Mesendoderm (in vitro differentiated cells): ENCODE results near the gene BCORL1.

Experiments
- DNase-seq: peaks from one replicate; pipeline ENCODE4 v3.0.0; 2013
- H2AK5ac ChIP-seq: 2 replicates; pipeline ENCODE4 v1.6.1; 2013; ENCODE audit warnings: low read length, inconsistent platforms
- H2BK120ac ChIP-seq: 2 replicates; pipeline ENCODE4 v1.6.1; 2013; ENCODE audit warnings: low read depth, mild to moderate bottlenecking, low read length, moderate library complexity, mixed read lengths
- H2BK15ac ChIP-seq: replicated peaks from 2 replicates; pipeline ENCODE4 v1.6.1; 2013; ENCODE audit warnings: low read depth, mild to moderate bottlenecking, moderate library complexity
- H2BK5ac ChIP-seq: 2 replicates; pipeline ENCODE4 v1.6.1; 2013; ENCODE audit warnings: low read length, inconsistent platforms
- H3K18ac ChIP-seq: 2 replicates; pipeline ENCODE4 v1.6.1; 2013; ENCODE audit warnings: mild to moderate bottlenecking, low read length, mixed read lengths
- H3K23ac ChIP-seq: one replicate; pipeline ENCODE4 v1.6.1; 2013; ENCODE audit warnings: low read length
- H3K27ac ChIP-seq: 2 replicates; pipeline ENCODE4 v1.5.1; 2013; ENCODE audit warnings: low read depth, mild to moderate bottlenecking, inconsistent platforms, low read length, moderate library complexity
- H3K27me3 ChIP-seq: 2 replicates; pipeline ENCODE4 v1.6.1; 2013; ENCODE audit warnings: low read length, control low read depth, mild to moderate bottlenecking, inconsistent platforms; ENCODE audit not compliant: insufficient read depth, poor library complexity
- H3K36me3 ChIP-seq: 2 replicates; pipeline ENCODE4 v1.6.1; 2013; ENCODE audit warnings: low read length, inconsistent platforms; ENCODE audit not compliant: control insufficient read depth, insufficient read depth
- H3K4ac ChIP-seq: one replicate; pipeline ENCODE4 v1.6.1; 2013; ENCODE audit warnings: low read depth, mild to moderate bottlenecking, low read length, moderate library complexity
- H3K4me1 ChIP-seq: 2 replicates; pipeline ENCODE4 v1.6.1; 2013; ENCODE audit warnings: low read depth, low read length, inconsistent platforms; ENCODE audit not compliant: control insufficient read depth
- H3K4me2 ChIP-seq: 2 replicates; pipeline ENCODE4 v1.6.1; 2013; ENCODE audit warnings: low read length
- H3K4me3 ChIP-seq: 2 replicates; pipeline ENCODE4 v1.5.1; 2013; ENCODE audit warnings: mild to moderate bottlenecking, low read length
- H3K56ac ChIP-seq: one replicate; pipeline ENCODE4 v1.6.1; 2013; ENCODE audit warnings: low read length
- H3K79me1 ChIP-seq: 2 replicates; pipeline ENCODE4 v1.6.1; 2013; ENCODE audit warnings: low read length, inconsistent platforms
- H3K79me2 ChIP-seq: 2 replicates; pipeline ENCODE4 v1.6.1; 2013; ENCODE audit warnings: mild to moderate bottlenecking, low read length; ENCODE audit not compliant: control insufficient read depth, insufficient read depth
- H3K9ac ChIP-seq: 2 replicates; pipeline ENCODE4 v1.6.1; 2013; ENCODE audit warnings: low read length, inconsistent platforms
- H4K5ac ChIP-seq: one replicate; pipeline ENCODE4 v1.6.1; 2013; ENCODE audit warnings: low read length
- H4K8ac ChIP-seq: one replicate; pipeline ENCODE4 v1.6.1; 2013; ENCODE audit warnings: low read depth, mild to moderate bottlenecking, control low read depth, low read length, moderate library complexity
- WGBS: extraction: QIAGEN DNeasy Blood & Tissue Kit; methylation state at CpG from one replicate; pipeline ENCODE4 v1.1.7; 2013; ENCODE audit warnings: low lambda C conversion rate, missing lambda C conversion rate; ENCODE audit not compliant: insufficient coverage; ENCODE audit errors: extremely low coverage; 5-methylcytosine and 5-hydroxymethylcytosine counted together

The BCORL1 gene

GRCh38 chrX:129953881-129954280 is 28.6 kb upstream of the BCORL1 start:
- Histone ChIP-seq H2BK15ac (no peak overlapping the region), H3K18ac (no peak overlapping the region), H3K79me1 (no peaks in the 10 kb centered on the region), H3K36me3 (no peaks in the 10 kb centered on the region), H3K4me2 (no peak overlapping the region), H3K56ac (no peak overlapping the region), H3K4me3 (no peak overlapping the region), H2AK5ac (no peak overlapping the region), H3K4ac (no peak overlapping the region), H4K8ac (no peak overlapping the region), H3K27ac (no peak overlapping the region), H3K23ac (no peak overlapping the region), H4K5ac (no peak overlapping the region), H2BK5ac (no peak overlapping the region), H2BK120ac (no peak overlapping the region), H3K79me2 (no peaks in the 10 kb centered on the region), H3K4me1 (no peaks in the 10 kb centered on the region), H3K9ac (no peak overlapping the region), H3K27me3 (peaks cover 8% of the 10 kb centered on the region)
- no CpG with 5 or more reads among the region's 4 CpGs for WGBS
- peak; percentile 68 for DNase-seq

GRCh38 chrX:129954804-129955203 is 27.6 kb upstream of the BCORL1 start:
- no CpG with 5 or more reads among the region's 3 CpGs for WGBS

GRCh38 chrX:129955682-129956081 is 26.8 kb upstream of the BCORL1 start:
- Histone ChIP-seq H2BK5ac (no peak overlapping the region), H3K18ac (no peak overlapping the region), H3K36me3 (no peaks in the 10 kb centered on the region), H4K5ac (no peak overlapping the region), H3K4me2 (no peak overlapping the region), H2BK120ac (no peak overlapping the region), H3K56ac (no peak overlapping the region), H3K4ac (no peak overlapping the region), H3K27ac (no peak overlapping the region), H3K4me3 (no peak overlapping the region), H3K79me1 (no peaks in the 10 kb centered on the region), H3K23ac (no peak overlapping the region), H2AK5ac (no peak overlapping the region), H3K9ac (no peak overlapping the region), H3K79me2 (no peaks in the 10 kb centered on the region), H2BK15ac (no peak overlapping the region), H4K8ac (no peak overlapping the region), H3K4me1 (no peaks in the 10 kb centered on the region), H3K27me3 (peaks cover 8% of the 10 kb centered on the region)
- DNase-seq, result no peak
- WGBS, result no CpG with 5 or more reads among the region's 3 CpGs

More at GRCh38 chrX:129954804-129955203, 27.6 kb upstream of the BCORL1 start:
- Histone ChIP-seq H3K18ac (no peak overlapping the region), H3K27me3 (peaks cover 8% of the 10 kb centered on the region), H3K4me1 (no peaks in the 10 kb centered on the region), H3K36me3 (no peaks in the 10 kb centered on the region), H3K4me2 (no peak overlapping the region), H2BK5ac (no peak overlapping the region), H2AK5ac (no peak overlapping the region), H3K56ac (no peak overlapping the region), H4K8ac (no peak overlapping the region), H3K79me2 (no peaks in the 10 kb centered on the region), H3K9ac (no peak overlapping the region), H3K4me3 (no peak overlapping the region), H2BK120ac (no peak overlapping the region), H3K23ac (no peak overlapping the region), H3K4ac (no peak overlapping the region), H2BK15ac (no peak overlapping the region), H3K27ac (no peak overlapping the region), H4K5ac (no peak overlapping the region), H3K79me1 (no peaks in the 10 kb centered on the region)
- DNase-seq, result no peak

GRCh38 chrX:129956145-129956544 is 26.3 kb upstream of the BCORL1 start:
- Histone ChIP-seq H3K36me3 (no peaks in the 10 kb centered on the region), H3K4ac (no peak overlapping the region), H2BK15ac (no peak overlapping the region), H3K18ac (no peak overlapping the region), H2BK5ac (no peak overlapping the region), H3K23ac (no peak overlapping the region), H3K79me2 (no peaks in the 10 kb centered on the region), H3K27me3 (peaks cover 8% of the 10 kb centered on the region), H3K9ac (no peak overlapping the region), H3K4me3 (no peak overlapping the region), H3K56ac (no peak overlapping the region), H3K4me1 (no peaks in the 10 kb centered on the region), H4K5ac (no peak overlapping the region), H2AK5ac (no peak overlapping the region), H3K79me1 (no peaks in the 10 kb centered on the region), H3K27ac (no peak overlapping the region), H3K4me2 (no peak overlapping the region), H4K8ac (no peak overlapping the region), H2BK120ac (no peak overlapping the region)
- DNase-seq, result no peak
- no CpG with 5 or more reads among the region's 10 CpGs for WGBS

- Histone ChIP-seq H4K5ac (no peak overlapping the region), H3K56ac (peak overlapping the region; percentile 49), H3K27ac (no peak overlapping the region), H3K4ac (no peak overlapping the region), H2AK5ac (no peak overlapping the region), H3K23ac (no peak overlapping the region), H3K36me3 (no peaks in the 10 kb centered on the region), H3K4me3 (no peak overlapping the region), H3K18ac (no peak overlapping the region), H2BK5ac (no peak overlapping the region), H2BK120ac (no peak overlapping the region), H3K79me1 (no peaks in the 10 kb centered on the region), H2BK15ac (no peak overlapping the region), H3K79me2 (no peaks in the 10 kb centered on the region), H3K27me3 (peaks cover 8% of the 10 kb centered on the region), H3K4me2 (peak overlapping the region; percentile 38), H4K8ac (no peak overlapping the region), H3K4me1 (no peaks in the 10 kb centered on the region), H3K9ac (peak overlapping the region; percentile 45)
- no CpG with 5 or more reads among the region's 20 CpGs for WGBS
- no peak for DNase-seq
Observed at GRCh38 chrX:129956765-129957164, 25.7 kb upstream of the BCORL1 start.
